GM10266 (cell line): ENCODE data around the gene MAP4K3.

Experiments
- DNase-seq: peaks from one replicate; pipeline ENCODE4 v3.0.0; 2012; ENCODE audit errors: extremely low spot score
- TF ChIP-seq, protein P1 (sequence below): IDR thresholded peaks from 2 replicates; pipeline ENCODE4 v1.5.1; 2012; ENCODE audit warnings: mild to moderate bottlenecking, low read depth; ENCODE audit not compliant: control insufficient read depth, insufficient read depth; ENCODE audit errors: missing control alignments

Gene MAP4K3

DNA sequence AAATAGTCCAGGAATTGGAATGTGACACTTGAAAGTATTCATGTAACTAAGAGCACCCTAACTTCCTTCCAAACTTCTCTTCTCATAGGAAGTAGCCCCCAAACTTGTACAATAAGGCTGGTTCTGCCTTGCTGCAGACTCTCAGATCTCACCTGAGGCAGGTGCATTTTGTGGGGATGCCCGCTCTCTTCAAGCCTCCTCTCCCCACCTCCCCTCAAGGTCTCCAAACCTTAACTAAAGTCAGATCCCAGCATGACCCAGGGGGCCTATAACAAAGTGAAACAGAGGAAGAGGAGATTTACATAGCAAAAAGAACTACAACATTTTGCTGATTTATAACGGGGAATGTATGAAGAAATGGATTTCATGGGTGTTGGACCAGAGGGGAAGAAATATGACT lies 216.9 kb downstream of the MAP4K3 start:
- DNase-seq, result no peak
- TF ChIP-seq, protein P1, sequence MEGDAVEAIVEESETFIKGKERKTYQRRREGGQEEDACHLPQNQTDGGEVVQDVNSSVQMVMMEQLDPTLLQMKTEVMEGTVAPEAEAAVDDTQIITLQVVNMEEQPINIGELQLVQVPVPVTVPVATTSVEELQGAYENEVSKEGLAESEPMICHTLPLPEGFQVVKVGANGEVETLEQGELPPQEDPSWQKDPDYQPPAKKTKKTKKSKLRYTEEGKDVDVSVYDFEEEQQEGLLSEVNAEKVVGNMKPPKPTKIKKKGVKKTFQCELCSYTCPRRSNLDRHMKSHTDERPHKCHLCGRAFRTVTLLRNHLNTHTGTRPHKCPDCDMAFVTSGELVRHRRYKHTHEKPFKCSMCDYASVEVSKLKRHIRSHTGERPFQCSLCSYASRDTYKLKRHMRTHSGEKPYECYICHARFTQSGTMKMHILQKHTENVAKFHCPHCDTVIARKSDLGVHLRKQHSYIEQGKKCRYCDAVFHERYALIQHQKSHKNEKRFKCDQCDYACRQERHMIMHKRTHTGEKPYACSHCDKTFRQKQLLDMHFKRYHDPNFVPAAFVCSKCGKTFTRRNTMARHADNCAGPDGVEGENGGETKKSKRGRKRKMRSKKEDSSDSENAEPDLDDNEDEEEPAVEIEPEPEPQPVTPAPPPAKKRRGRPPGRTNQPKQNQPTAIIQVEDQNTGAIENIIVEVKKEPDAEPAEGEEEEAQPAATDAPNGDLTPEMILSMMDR, result no peak

DNA sequence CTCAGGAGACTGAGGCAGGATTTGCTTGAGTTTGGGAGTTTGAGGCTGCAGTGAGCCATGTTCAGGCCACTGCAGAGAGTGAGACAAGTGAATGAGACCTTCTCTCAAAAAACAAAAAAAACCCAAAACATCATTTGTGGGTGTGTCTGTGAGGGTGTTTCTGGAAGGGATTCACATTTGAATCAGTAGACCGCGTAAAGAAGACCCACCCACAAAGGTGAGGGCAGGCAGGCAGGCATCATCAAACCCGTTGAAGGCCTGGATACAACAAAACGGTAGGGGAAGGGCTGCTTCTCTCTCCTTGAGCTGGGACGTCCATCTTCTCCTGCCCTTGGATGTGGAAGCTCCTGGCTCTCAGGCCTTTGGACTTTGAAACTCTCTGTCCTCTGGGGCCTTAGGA lies 218.7 kb downstream of the MAP4K3 start:
- TF ChIP-seq, protein P1, result no peak
- no peak for DNase-seq

DNA sequence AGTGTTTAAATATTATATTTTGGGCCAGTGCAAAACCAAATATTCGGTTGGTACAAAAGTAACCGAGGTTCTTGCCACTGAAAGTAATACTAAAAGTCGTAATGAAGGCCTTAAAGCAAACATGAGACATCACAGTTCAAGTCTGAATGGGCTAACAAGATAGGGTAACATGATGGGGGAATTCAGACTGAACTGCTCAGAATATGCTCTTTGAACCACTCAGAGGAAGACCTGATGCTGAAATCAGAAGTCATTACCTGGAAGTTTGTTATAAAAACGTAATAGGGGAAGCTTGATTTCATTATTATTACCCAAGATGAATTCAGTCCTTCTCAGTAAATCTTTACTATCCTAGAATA lies 219.9 kb downstream of the MAP4K3 start:
- DNase-seq, result no peak
- TF ChIP-seq, protein P1, result no peak

DNA sequence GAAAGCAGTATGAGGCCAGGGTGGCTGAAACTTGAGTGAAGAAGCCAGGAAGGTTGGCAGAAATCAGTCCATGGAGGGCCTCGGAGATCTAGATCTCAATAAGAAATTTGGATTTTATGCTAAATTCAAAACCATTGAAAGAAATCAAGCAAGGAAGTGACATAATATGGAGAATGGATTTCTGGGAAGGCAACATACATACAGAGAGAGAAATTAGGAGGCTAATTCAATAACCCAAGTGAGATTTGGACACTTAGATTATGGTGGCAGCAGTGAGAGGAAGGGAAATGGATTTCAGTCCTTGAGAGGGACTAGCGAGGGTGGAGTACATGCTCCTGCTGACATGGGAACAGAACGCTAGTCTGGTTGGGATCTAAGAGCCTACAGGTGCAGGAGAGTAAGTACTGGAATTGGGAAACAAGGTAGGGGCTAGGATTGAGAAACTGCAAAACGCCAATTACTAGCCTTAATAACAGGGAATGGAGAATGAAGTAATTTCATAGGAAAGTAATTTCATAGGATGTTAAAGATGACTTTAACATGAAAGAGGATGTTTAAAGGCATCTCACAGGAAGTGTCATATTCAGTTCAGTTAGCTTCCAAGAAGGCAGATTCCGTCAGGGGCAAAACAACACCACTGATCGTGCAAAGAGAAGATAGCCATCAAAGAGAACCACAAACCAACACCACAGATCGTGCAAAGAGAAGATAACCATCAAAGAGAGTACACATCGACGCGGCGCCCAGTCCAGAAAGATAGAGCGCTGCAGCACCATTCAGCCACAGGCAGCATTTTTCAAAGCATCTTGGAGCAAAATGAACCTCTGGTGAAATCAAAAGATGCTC lies 220.5 kb downstream of the MAP4K3 start:
- TF ChIP-seq, protein P1, result no peak
- no peak for DNase-seq

DNA sequence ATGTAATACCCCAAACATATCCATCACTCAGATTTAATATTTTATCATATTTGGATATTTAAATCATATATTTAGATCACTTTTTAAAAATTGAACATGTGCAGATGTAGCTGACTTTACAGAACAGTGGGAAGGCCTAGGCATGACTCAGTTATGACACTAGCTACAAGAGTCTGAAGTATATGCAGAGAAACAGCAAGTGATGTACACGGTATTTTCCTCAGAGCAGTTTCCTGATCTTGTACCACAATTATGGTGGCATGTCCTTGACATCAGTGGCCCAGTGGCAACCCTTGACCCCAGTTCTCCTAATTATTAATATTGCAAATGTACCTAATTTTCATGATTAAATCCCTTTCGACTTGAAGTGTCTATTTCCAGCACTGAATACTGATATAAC lies 221.5 kb downstream of the MAP4K3 start:
- DNase-seq, result no peak
- TF ChIP-seq, protein P1, result no peak

DNA sequence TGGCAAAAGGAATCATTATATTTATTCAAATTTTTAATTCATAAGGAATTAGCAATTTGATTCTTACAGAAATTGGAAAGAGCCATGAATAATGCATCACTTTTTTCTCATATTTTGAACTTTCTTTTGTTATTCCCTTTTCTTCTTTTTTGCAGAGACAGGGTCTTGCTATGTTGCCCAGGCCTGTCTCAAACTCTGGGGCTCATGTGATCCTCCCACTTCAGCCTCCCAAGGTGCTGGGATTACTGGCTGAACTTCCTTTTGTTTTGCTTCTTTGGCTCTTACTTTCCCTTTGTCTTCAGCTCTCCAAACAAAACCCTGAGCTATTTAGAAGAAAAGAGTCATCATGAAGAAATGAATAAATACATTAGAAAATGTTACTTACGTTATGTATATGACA lies 224.1 kb downstream of the MAP4K3 start:
- no peak for DNase-seq
- TF ChIP-seq, protein P1, result no peak

DNA sequence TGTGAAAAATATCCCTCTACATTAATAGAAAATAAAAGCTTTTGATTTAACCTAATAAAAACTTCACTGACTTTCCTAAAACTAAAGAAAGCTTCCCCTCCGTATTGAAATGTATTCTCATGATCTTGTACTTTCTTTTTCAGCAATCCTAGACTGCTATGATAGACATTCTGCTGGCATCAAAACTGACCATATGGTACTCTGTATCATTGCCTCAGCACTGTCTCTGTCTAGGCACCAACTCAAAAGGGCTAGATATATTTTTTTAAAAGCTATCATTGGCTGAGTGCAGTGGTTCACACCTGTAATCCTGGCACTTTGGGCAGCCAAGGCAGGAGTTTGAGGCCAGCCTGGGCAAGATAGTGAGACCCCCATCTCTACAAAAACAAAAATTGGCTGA lies 226.2 kb downstream of the MAP4K3 start:
- no peak for DNase-seq

More for the DNA sequence above, 226.2 kb downstream of the MAP4K3 start:
- TF ChIP-seq, protein P1, result no peak
